HEK293 (cell line): Measurements from ENCODE around the gene ADCY3.

Source experiments
- CTCF ChIP-seq: fragments of 450-650 bp; formaldehyde crosslinking; IDR thresholded peaks from 2 replicates; pipeline ENCODE4 v1.5.1; 2016; ENCODE audit warnings: missing biosample characterization, missing genetic modification characterization
- REST ChIP-seq: fragments of 450-650 bp; formaldehyde crosslinking; IDR thresholded peaks from 2 replicates; pipeline ENCODE4 v1.5.1; 2016; ENCODE audit warnings: missing biosample characterization, missing genetic modification characterization
- ZNF10 ChIP-seq: fragments of 450-650 bp; formaldehyde crosslinking; IDR thresholded peaks from 2 replicates; pipeline ENCODE4 v1.5.1; 2017; ENCODE audit warnings: missing biosample characterization, missing genetic modification characterization
- ZNF146 ChIP-seq: fragments of 450-650 bp; formaldehyde crosslinking; IDR thresholded peaks from 2 replicates; pipeline ENCODE4 v1.5.1; 2016; ENCODE audit warnings: missing biosample characterization, missing genetic modification characterization
- ZNF324 ChIP-seq: fragments of 450-650 bp; formaldehyde crosslinking; IDR thresholded peaks from 2 replicates; pipeline ENCODE4 v1.5.1; 2016; ENCODE audit warnings: missing biosample characterization, missing genetic modification characterization
- ZNF510 ChIP-seq: fragments of 450-650 bp; formaldehyde crosslinking; IDR thresholded peaks from 2 replicates; pipeline ENCODE4 v1.5.1; 2018; ENCODE audit warnings: mild to moderate bottlenecking, missing genetic modification characterization, missing biosample characterization; ENCODE audit not compliant: insufficient replicate concordance
- ZNF610 ChIP-seq: fragments of 450-650 bp; formaldehyde crosslinking; IDR thresholded peaks from 2 replicates; pipeline ENCODE4 v1.5.1; 2016; ENCODE audit warnings: missing biosample characterization, missing genetic modification characterization, borderline replicate concordance
- ZNF701 ChIP-seq: fragments of 450-650 bp; formaldehyde crosslinking; IDR thresholded peaks from 2 replicates; pipeline ENCODE4 v1.5.1; 2016; ENCODE audit warnings: missing biosample characterization, missing genetic modification characterization
- ZNF707 ChIP-seq: fragments of 450-650 bp; formaldehyde crosslinking; IDR thresholded peaks from 2 replicates; pipeline ENCODE4 v1.5.1; 2016; ENCODE audit warnings: missing biosample characterization, missing genetic modification characterization
- ZSCAN30 ChIP-seq: fragments of 450-650 bp; IDR thresholded peaks from 2 replicates; pipeline ENCODE4 v1.5.1; 2018; ENCODE audit warnings: missing biosample characterization, mild to moderate bottlenecking, missing genetic modification characterization, moderate library complexity

- TF ChIP-seq CTCF (tag by site-specific recombination) (no peak), ZNF10 (tag by site-specific recombination) (no peak), ZSCAN30 (tag by site-specific recombination) (no peak), ZNF510 (tag by site-specific recombination) (no peak), ZNF701 (tag by site-specific recombination) (no peak), ZNF610 (tag by site-specific recombination) (no peak), ZNF707 (no peak), REST (no peak), ZNF146 (tag by site-specific recombination) (no peak), ZNF324 (tag by site-specific recombination) (no peak)
Measured at GRCh38 chr2:24937236-24937635, 17.2 kb upstream of the ADCY3 start.
